HL-60 (cell line): Measurements from ENCODE around the gene TM7SF3.

Experiments used
- SPI1 ChIP-seq: IDR thresholded peaks from 2 replicates; pipeline ENCODE4 v1.6.1; 2012; ENCODE audit warnings: low read depth, mild to moderate bottlenecking, borderline replicate concordance
- TF ChIP-seq, protein P1 (sequence below): IDR thresholded peaks from 2 replicates; pipeline ENCODE4 v1.6.1; 2012; ENCODE audit warnings: low read depth; ENCODE audit not compliant: insufficient replicate concordance

DNA sequence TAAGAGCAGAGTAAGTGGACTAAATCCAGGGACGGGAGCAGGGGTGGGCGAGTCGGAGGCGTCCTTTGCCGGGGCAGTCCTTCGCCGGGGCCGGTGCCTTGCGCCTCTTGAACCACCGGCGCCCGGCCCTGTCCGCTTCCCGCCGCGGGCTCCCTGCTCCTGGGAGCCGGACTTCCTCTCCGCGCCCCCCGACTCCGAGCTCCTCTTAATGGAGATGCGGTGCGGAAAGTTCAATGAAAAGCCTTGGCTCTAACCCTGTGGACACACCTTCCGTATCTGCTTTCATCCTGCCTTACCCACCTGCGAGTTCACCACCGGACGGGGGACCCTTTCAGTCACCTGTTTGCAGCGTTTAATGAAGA is 75.5 kb downstream of the TM7SF3 start:
- TF ChIP-seq, protein P1, sequence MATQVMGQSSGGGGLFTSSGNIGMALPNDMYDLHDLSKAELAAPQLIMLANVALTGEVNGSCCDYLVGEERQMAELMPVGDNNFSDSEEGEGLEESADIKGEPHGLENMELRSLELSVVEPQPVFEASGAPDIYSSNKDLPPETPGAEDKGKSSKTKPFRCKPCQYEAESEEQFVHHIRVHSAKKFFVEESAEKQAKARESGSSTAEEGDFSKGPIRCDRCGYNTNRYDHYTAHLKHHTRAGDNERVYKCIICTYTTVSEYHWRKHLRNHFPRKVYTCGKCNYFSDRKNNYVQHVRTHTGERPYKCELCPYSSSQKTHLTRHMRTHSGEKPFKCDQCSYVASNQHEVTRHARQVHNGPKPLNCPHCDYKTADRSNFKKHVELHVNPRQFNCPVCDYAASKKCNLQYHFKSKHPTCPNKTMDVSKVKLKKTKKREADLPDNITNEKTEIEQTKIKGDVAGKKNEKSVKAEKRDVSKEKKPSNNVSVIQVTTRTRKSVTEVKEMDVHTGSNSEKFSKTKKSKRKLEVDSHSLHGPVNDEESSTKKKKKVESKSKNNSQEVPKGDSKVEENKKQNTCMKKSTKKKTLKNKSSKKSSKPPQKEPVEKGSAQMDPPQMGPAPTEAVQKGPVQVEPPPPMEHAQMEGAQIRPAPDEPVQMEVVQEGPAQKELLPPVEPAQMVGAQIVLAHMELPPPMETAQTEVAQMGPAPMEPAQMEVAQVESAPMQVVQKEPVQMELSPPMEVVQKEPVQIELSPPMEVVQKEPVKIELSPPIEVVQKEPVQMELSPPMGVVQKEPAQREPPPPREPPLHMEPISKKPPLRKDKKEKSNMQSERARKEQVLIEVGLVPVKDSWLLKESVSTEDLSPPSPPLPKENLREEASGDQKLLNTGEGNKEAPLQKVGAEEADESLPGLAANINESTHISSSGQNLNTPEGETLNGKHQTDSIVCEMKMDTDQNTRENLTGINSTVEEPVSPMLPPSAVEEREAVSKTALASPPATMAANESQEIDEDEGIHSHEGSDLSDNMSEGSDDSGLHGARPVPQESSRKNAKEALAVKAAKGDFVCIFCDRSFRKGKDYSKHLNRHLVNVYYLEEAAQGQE = no peak
- peak; percentile 65 for TF ChIP-seq SPI1
